ENCODE results near the gene RIT1. TPM values are rescaled to one million over a fixed set of nuclear protein-coding genes. Genes with fewer than 3 reads are reported as not detected.

RIT1 gene
- total and polyA plus RNA-seq, 2 of the 13 experiments (the other 11 are each of a cell fraction or from before 2014, with no cell fraction given) = 12.2 to 32.2 TPM

- TF ChIP-seq SOX13 (IDR thresholded peaks at IDR 0.05) (no peak), SOX13 (CRISPR knock-in tag; conservative IDR thresholded peaks at IDR 0.05 in 1 of 2, IDR thresholded peaks at IDR 0.05 in 1 of 2) (peak in 1 of 2 experiments; percentile 43; a peak in 1 of 4 replicates), ZMAT3 (CRISPR knock-in tag; conservative IDR thresholded peaks at IDR 0.05) (0 out of 2 replicates have a peak, but pooled peaks have one; percentile 51), HOXD1 (CRISPR knock-in tag; IDR thresholded peaks at IDR 0.05) (0 out of 2 replicates have a peak, but pooled peaks have one; percentile 14), HDAC2 (CRISPR knock-in tag; IDR thresholded peaks at IDR 0.05) (peak; percentile 51; the same call in 1 of the 2 replicates), ZNF224 (CRISPR knock-in tag; IDR thresholded peaks at IDR 0.05) (0 out of 2 replicates have a peak, but pooled peaks have one; percentile 20), SSRP1 (CRISPR knock-in tag; IDR thresholded peaks at IDR 0.05) (0 out of 2 replicates have a peak, but pooled peaks have one; percentile 23), ZNF709 (CRISPR knock-in tag; IDR thresholded peaks at IDR 0.05) (no peak), HMGA1 (CRISPR knock-in tag; conservative IDR thresholded peaks at IDR 0.05) (no peak), MXI1 (IDR thresholded peaks at IDR 0.05; ENCODE audit: borderline replicate concordance, low read depth, low read length) (peak; percentile 46; the same call in 1 of the 3 replicates), KDM2A (CRISPR knock-in tag; IDR thresholded peaks at IDR 0.05; ENCODE audit: borderline replicate concordance, low read depth) (peak; percentile 33; the same call in 1 of the 2 replicates), ZMYM2 (CRISPR knock-in tag; IDR thresholded peaks at IDR 0.05) (peak; percentile 67), HMG20A (CRISPR knock-in tag; IDR thresholded peaks at IDR 0.05; ENCODE audit: borderline replicate concordance) (peak; percentile 62; the same call in 1 of the 2 replicates), ZBTB21 (CRISPR knock-in tag; IDR thresholded peaks at IDR 0.05) (peak; percentile 81)
- TF ChIP-seq, protein P1, sequence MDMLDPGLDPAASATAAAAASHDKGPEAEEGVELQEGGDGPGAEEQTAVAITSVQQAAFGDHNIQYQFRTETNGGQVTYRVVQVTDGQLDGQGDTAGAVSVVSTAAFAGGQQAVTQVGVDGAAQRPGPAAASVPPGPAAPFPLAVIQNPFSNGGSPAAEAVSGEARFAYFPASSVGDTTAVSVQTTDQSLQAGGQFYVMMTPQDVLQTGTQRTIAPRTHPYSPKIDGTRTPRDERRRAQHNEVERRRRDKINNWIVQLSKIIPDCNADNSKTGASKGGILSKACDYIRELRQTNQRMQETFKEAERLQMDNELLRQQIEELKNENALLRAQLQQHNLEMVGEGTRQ (IDR thresholded peaks at IDR 0.05; ENCODE audit: low read depth, low read length) = peak; percentile 89
- TF ChIP-seq, protein P1 (CRISPR knock-in tag; IDR thresholded peaks at IDR 0.05; ENCODE audit: borderline replicate concordance) = peak; percentile 87; the same call in 1 of the 2 replicates
- TF ChIP-seq, protein P2, sequence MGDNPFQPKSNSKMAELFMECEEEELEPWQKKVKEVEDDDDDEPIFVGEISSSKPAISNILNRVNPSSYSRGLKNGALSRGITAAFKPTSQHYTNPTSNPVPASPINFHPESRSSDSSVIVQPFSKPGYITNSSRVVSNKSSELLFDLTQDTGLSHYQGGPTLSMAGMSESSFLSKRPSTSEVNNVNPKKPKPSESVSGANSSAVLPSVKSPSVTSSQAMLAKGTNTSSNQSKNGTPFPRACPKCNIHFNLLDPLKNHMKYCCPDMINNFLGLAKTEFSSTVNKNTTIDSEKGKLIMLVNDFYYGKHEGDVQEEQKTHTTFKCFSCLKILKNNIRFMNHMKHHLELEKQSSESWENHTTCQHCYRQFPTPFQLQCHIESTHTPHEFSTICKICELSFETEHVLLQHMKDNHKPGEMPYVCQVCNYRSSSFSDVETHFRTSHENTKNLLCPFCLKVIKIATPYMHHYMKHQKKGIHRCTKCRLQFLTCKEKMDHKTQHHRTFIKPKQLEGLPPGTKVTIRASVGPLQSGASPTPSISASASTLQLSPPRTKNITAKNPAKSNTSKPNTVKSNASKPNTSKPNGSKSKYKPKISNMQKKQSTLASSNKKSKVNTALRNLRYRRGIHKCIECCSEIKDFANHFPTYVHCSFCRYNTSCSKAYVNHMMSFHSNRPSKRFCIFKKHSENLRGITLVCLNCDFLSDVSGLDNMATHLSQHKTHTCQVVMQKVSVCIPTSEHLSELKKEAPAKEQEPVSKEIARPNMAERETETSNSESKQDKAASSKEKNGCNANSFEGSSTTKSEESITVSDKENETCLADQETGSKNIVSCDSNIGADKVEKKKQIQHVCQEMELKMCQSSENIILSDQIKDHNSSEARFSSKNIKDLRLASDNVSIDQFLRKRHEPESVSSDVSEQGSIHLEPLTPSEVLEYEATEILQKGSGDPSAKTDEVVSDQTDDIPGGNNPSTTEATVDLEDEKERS (CRISPR knock-in tag; IDR thresholded peaks at IDR 0.05) = peak; percentile 72; the same call in 1 of the 2 replicates
- TF ChIP-seq, protein P3, sequence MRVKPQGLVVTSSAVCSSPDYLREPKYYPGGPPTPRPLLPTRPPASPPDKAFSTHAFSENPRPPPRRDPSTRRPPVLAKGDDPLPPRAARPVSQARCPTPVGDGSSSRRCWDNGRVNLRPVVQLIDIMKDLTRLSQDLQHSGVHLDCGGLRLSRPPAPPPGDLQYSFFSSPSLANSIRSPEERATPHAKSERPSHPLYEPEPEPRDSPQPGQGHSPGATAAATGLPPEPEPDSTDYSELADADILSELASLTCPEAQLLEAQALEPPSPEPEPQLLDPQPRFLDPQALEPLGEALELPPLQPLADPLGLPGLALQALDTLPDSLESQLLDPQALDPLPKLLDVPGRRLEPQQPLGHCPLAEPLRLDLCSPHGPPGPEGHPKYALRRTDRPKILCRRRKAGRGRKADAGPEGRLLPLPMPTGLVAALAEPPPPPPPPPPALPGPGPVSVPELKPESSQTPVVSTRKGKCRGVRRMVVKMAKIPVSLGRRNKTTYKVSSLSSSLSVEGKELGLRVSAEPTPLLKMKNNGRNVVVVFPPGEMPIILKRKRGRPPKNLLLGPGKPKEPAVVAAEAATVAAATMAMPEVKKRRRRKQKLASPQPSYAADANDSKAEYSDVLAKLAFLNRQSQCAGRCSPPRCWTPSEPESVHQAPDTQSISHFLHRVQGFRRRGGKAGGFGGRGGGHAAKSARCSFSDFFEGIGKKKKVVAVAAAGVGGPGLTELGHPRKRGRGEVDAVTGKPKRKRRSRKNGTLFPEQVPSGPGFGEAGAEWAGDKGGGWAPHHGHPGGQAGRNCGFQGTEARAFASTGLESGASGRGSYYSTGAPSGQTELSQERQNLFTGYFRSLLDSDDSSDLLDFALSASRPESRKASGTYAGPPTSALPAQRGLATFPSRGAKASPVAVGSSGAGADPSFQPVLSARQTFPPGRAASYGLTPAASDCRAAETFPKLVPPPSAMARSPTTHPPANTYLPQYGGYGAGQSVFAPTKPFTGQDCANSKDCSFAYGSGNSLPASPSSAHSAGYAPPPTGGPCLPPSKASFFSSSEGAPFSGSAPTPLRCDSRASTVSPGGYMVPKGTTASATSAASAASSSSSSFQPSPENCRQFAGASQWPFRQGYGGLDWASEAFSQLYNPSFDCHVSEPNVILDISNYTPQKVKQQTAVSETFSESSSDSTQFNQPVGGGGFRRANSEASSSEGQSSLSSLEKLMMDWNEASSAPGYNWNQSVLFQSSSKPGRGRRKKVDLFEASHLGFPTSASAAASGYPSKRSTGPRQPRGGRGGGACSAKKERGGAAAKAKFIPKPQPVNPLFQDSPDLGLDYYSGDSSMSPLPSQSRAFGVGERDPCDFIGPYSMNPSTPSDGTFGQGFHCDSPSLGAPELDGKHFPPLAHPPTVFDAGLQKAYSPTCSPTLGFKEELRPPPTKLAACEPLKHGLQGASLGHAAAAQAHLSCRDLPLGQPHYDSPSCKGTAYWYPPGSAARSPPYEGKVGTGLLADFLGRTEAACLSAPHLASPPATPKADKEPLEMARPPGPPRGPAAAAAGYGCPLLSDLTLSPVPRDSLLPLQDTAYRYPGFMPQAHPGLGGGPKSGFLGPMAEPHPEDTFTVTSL (CRISPR knock-in tag; IDR thresholded peaks at IDR 0.05; ENCODE audit: borderline replicate concordance) = peak; percentile 71; the same call in 1 of the 2 replicates
Measured at GRCh38 chr1:155893389-155894142, 17.6 kb downstream of the RIT1 start (continued).
